ENCODE measurements around the gene TTC7B. TPM values are rescaled to one million over a fixed set of nuclear protein-coding genes. Genes with fewer than 3 reads are reported as not detected.

The TTC7B gene
- total RNA-seq, 1 donor from 2014 or later = 2.4 TPM

GRCh38 chr14:90572441-90573150 lies 243.6 kb downstream of the TTC7B start:
- Mint-ChIP-seq H3K4me1 (no peaks in the 10 kb centered on the region), H3K9me3 (no peaks in the 10 kb centered on the region), H3K36me3 (ENCODE audit: low read depth) (no peaks in the 10 kb centered on the region), H3K27me3 (no peaks in the 10 kb centered on the region), H3K4me3 (no peak overlapping the region), H3K27ac (no peak overlapping the region)
- intact Hi-C loops (cut with micrococcal nuclease) = no loop called here
- DNase-seq = no peak

- intact Hi-C loops (cut with micrococcal nuclease) = no loop called here
- no peaks in the 10 kb centered on the region for H3K9me3 Mint-ChIP-seq
Observed at GRCh38 chr14:90571149-90571947, 244.9 kb downstream of the TTC7B start.

GRCh38 chr14:90570461-90570860 lies 245.8 kb downstream of the TTC7B start:
- Mint-ChIP-seq H3K36me3 (ENCODE audit: low read depth) (no peaks in the 10 kb centered on the region), H3K27ac (no peak overlapping the region), H3K27me3 (no peaks in the 10 kb centered on the region), H3K4me1 (no peaks in the 10 kb centered on the region), H3K9me3 (no peaks in the 10 kb centered on the region), H3K4me3 (no peak overlapping the region)
- no peak for DNase-seq
- intact Hi-C loops (cut with micrococcal nuclease) = no loop called here

More at GRCh38 chr14:90571149-90571947, 244.9 kb downstream of the TTC7B start:
- Mint-ChIP-seq H3K4me3 (no peak overlapping the region), H3K27me3 (no peaks in the 10 kb centered on the region), H3K27ac (no peak overlapping the region), H3K4me1 (no peaks in the 10 kb centered on the region), H3K36me3 (ENCODE audit: low read depth) (no peaks in the 10 kb centered on the region)
- no peak for DNase-seq

- Mint-ChIP-seq H3K4me1 (no peaks in the 10 kb centered on the region), H3K4me3 (no peak overlapping the region)
Observed at GRCh38 chr14:90569606-90570387, 246.4 kb downstream of the TTC7B start.

GRCh38 chr14:90569201-90569600 lies 247.0 kb downstream of the TTC7B start:
- H3K36me3 Mint-ChIP-seq (ENCODE audit: low read depth) = no peaks in the 10 kb centered on the region
- no peaks in the 10 kb centered on the region for H3K9me3 Mint-ChIP-seq
- H3K27me3 Mint-ChIP-seq = no peaks in the 10 kb centered on the region
- DNase-seq = no peak
- no peak overlapping the region for H3K4me3 Mint-ChIP-seq
- no peak overlapping the region for H3K27ac Mint-ChIP-seq
- intact Hi-C loops (cut with micrococcal nuclease) = no loop called here
- H3K4me1 Mint-ChIP-seq = no peaks in the 10 kb centered on the region

More at GRCh38 chr14:90569606-90570387, 246.4 kb downstream of the TTC7B start:
- Mint-ChIP-seq H3K27me3 (no peaks in the 10 kb centered on the region), H3K9me3 (no peaks in the 10 kb centered on the region), H3K36me3 (ENCODE audit: low read depth) (no peaks in the 10 kb centered on the region), H3K27ac (no peak overlapping the region)
- intact Hi-C loops (cut with micrococcal nuclease) = no loop called here
- DNase-seq = no peak

GRCh38 chr14:90568405-90568804 lies 247.8 kb downstream of the TTC7B start:
- Mint-ChIP-seq H3K27me3 (no peaks in the 10 kb centered on the region), H3K4me3 (no peak overlapping the region), H3K27ac (no peak overlapping the region), H3K4me1 (no peaks in the 10 kb centered on the region), H3K9me3 (no peaks in the 10 kb centered on the region), H3K36me3 (ENCODE audit: low read depth) (no peaks in the 10 kb centered on the region)
- intact Hi-C loops (cut with micrococcal nuclease) = no loop called here
- no peak for DNase-seq

GRCh38 chr14:90567991-90568390 lies 248.2 kb downstream of the TTC7B start:
- H3K27me3 Mint-ChIP-seq = no peaks in the 10 kb centered on the region
- intact Hi-C loops (cut with micrococcal nuclease) = no loop called here
- no peak for DNase-seq

GRCh38 chr14:90567191-90567590 lies 249.0 kb downstream of the TTC7B start:
- intact Hi-C loops (cut with micrococcal nuclease) = no loop called here
- Mint-ChIP-seq H3K4me3 (no peak overlapping the region), H3K27ac (no peak overlapping the region), H3K27me3 (no peaks in the 10 kb centered on the region), H3K9me3 (no peaks in the 10 kb centered on the region), H3K36me3 (ENCODE audit: low read depth) (no peaks in the 10 kb centered on the region), H3K4me1 (no peaks in the 10 kb centered on the region)
- no peak for DNase-seq

More at GRCh38 chr14:90567991-90568390, 248.2 kb downstream of the TTC7B start:
- no peaks in the 10 kb centered on the region for H3K36me3 Mint-ChIP-seq (ENCODE audit: low read depth)
- H3K27ac Mint-ChIP-seq = no peak overlapping the region
- no peak overlapping the region for H3K4me3 Mint-ChIP-seq
- no peaks in the 10 kb centered on the region for H3K9me3 Mint-ChIP-seq
- no peaks in the 10 kb centered on the region for H3K4me1 Mint-ChIP-seq

- intact Hi-C loops (cut with micrococcal nuclease) = no loop called here
- Mint-ChIP-seq H3K4me3 (no peak overlapping the region), H3K4me1 (no peaks in the 10 kb centered on the region), H3K27me3 (no peaks in the 10 kb centered on the region), H3K9me3 (no peaks in the 10 kb centered on the region), H3K36me3 (ENCODE audit: low read depth) (no peaks in the 10 kb centered on the region), H3K27ac (no peak overlapping the region)
- no peak for DNase-seq
Observed at GRCh38 chr14:90566481-90566880, 249.7 kb downstream of the TTC7B start.

GRCh38 chr14:90564496-90564895 lies 251.7 kb downstream of the TTC7B start:
- intact Hi-C loops (cut with micrococcal nuclease) = no loop called here
- Mint-ChIP-seq H3K27me3 (no peaks in the 10 kb centered on the region), H3K9me3 (no peaks in the 10 kb centered on the region), H3K4me1 (no peaks in the 10 kb centered on the region), H3K36me3 (ENCODE audit: low read depth) (no peaks in the 10 kb centered on the region), H3K27ac (no peak overlapping the region), H3K4me3 (no peak overlapping the region)
- DNase-seq = no peak

- intact Hi-C loops (cut with micrococcal nuclease) = no loop called here
- no peaks in the 10 kb centered on the region for H3K27me3 Mint-ChIP-seq
- no peaks in the 10 kb centered on the region for H3K9me3 Mint-ChIP-seq
- no peak for DNase-seq
- no peak overlapping the region for H3K4me3 Mint-ChIP-seq
- no peak overlapping the region for H3K27ac Mint-ChIP-seq
- H3K36me3 Mint-ChIP-seq (ENCODE audit: low read depth) = no peaks in the 10 kb centered on the region
- no peaks in the 10 kb centered on the region for H3K4me1 Mint-ChIP-seq
Observed at GRCh38 chr14:90562652-90563051, 253.6 kb downstream of the TTC7B start.

GRCh38 chr14:90561920-90562319 lies 254.3 kb downstream of the TTC7B start:
- Mint-ChIP-seq H3K27ac (no peak overlapping the region), H3K36me3 (ENCODE audit: low read depth) (no peaks in the 10 kb centered on the region), H3K4me1 (no peaks in the 10 kb centered on the region), H3K27me3 (no peaks in the 10 kb centered on the region), H3K9me3 (no peaks in the 10 kb centered on the region), H3K4me3 (no peak overlapping the region)
- DNase-seq = no peak
- intact Hi-C loops (cut with micrococcal nuclease) = no loop called here

GRCh38 chr14:90560991-90561390 lies 255.2 kb downstream of the TTC7B start:
- Mint-ChIP-seq H3K36me3 (ENCODE audit: low read depth) (no peaks in the 10 kb centered on the region), H3K27me3 (no peaks in the 10 kb centered on the region)
- intact Hi-C loops (cut with micrococcal nuclease) = no loop called here

GRCh38 chr14:90560558-90560957 lies 255.7 kb downstream of the TTC7B start:
- DNase-seq = no peak
- no peak overlapping the region for H3K27ac Mint-ChIP-seq
- H3K36me3 Mint-ChIP-seq (ENCODE audit: low read depth) = no peaks in the 10 kb centered on the region
- no peaks in the 10 kb centered on the region for H3K9me3 Mint-ChIP-seq
- no peaks in the 10 kb centered on the region for H3K4me1 Mint-ChIP-seq
- no peaks in the 10 kb centered on the region for H3K27me3 Mint-ChIP-seq
- H3K4me3 Mint-ChIP-seq = no peak overlapping the region
- intact Hi-C loops (cut with micrococcal nuclease) = no loop called here

More at GRCh38 chr14:90560991-90561390, 255.2 kb downstream of the TTC7B start:
- H3K27ac Mint-ChIP-seq = no peak overlapping the region
- no peak overlapping the region for H3K4me3 Mint-ChIP-seq
- H3K9me3 Mint-ChIP-seq = no peaks in the 10 kb centered on the region
- H3K4me1 Mint-ChIP-seq = no peaks in the 10 kb centered on the region
- DNase-seq = no peak
